H1 (cell line): ENCODE measurements around the gene NAXE. TPM values are rescaled to one million over a fixed set of nuclear protein-coding genes. Genes with fewer than 3 reads are reported as not detected.

ENCODE experiments used
- CEBPB ChIP-seq: IDR thresholded peaks from 2 replicates; pipeline ENCODE4 v1.6.1; 2012; ENCODE audit warnings: low read depth, low read length
- EGR1 ChIP-seq: IDR thresholded peaks from 2 replicates; pipeline ENCODE4 v1.6.1; 2011; ENCODE audit warnings: low read depth, low read length, borderline replicate concordance
- KDM4A ChIP-seq: IDR thresholded peaks from one replicate; pipeline ENCODE4 v1.7.1; 2012; ENCODE audit warnings: low read depth, mild to moderate bottlenecking, moderate library complexity, low read length, inconsistent platforms; ENCODE audit not compliant: severe bottlenecking
- MAFK ChIP-seq: IDR thresholded peaks from 2 replicates; pipeline ENCODE4 v1.6.1; 2012; ENCODE audit warnings: low read depth, mild to moderate bottlenecking, improper control_type of control experiment, low read length
- RFX5 ChIP-seq: IDR thresholded peaks from 2 replicates; pipeline ENCODE4 v1.6.1; 2011; ENCODE audit warnings: low read depth, low read length, improper control_type of control experiment, borderline replicate concordance
- RXRA ChIP-seq: IDR thresholded peaks from 2 replicates; pipeline ENCODE4 v1.6.1; 2011; ENCODE audit warnings: low read depth, mild to moderate bottlenecking, low read length, moderate library complexity; ENCODE audit not compliant: insufficient read depth
- SP4 ChIP-seq: IDR thresholded peaks from 2 replicates; pipeline ENCODE4 v1.6.1; 2012; ENCODE audit warnings: low read length, inconsistent platforms
- SUZ12 ChIP-seq: fragments of 200-600 bp; sonication (generic); IDR thresholded peaks from 2 replicates; pipeline ENCODE4 v1.6.1; 2012; ENCODE audit warnings: mild to moderate bottlenecking, inconsistent platforms, low read length, moderate library complexity, mixed read lengths
- TEAD4 ChIP-seq: IDR thresholded peaks from 2 replicates; pipeline ENCODE4 v1.6.1; 2012; ENCODE audit warnings: low read depth, low read length, inconsistent platforms, mixed read lengths
- polyA plus RNA-seq, 7 experiments: library from polyadenylated mRNA; depleted of rRNA in 3 of 7; stranded (reverse) in 5 of 7; unstranded in 2 of 7; fragments of >200 nt in 5 of 7; fragments of 200-250 nt in 2 of 7; gene quantifications; 1 replicate in 5 of 7; 2 replicates in 1 of 7; 4 replicates in 1 of 7; pipeline versions ENCODE4 v1.2.1 to v1.2.3, GENCODE V29; 2011 to 2013; ENCODE audit warnings: missing spikeins in 2 of 7, mixed read lengths in 2 of 7
- total RNA-seq: library from RNA; stranded (reverse); fragmentation: NEBNext Ultra II Directional; extraction: Animal tissue kit (Norgen Biotek cat#: 25700); gene quantifications from 2 replicates; pipeline ENCODE4 v1.2.1, GENCODE V29; 2021
- TF ChIP-seq, protein P1 (sequence below): fragments of 300-600 bp; sonication (generic); IDR thresholded peaks from 2 replicates; pipeline ENCODE4 v1.7.1; 2012; ENCODE audit warnings: low read length, moderate library complexity, mild to moderate bottlenecking, inconsistent platforms; ENCODE audit not compliant: insufficient replicate concordance

NAXE gene
- total and polyA plus RNA-seq, 2 of the 8 experiments (the other 6 are each of a cell fraction or from before 2014, with no cell fraction given), result 73.1 to 74.3 TPM

DNA sequence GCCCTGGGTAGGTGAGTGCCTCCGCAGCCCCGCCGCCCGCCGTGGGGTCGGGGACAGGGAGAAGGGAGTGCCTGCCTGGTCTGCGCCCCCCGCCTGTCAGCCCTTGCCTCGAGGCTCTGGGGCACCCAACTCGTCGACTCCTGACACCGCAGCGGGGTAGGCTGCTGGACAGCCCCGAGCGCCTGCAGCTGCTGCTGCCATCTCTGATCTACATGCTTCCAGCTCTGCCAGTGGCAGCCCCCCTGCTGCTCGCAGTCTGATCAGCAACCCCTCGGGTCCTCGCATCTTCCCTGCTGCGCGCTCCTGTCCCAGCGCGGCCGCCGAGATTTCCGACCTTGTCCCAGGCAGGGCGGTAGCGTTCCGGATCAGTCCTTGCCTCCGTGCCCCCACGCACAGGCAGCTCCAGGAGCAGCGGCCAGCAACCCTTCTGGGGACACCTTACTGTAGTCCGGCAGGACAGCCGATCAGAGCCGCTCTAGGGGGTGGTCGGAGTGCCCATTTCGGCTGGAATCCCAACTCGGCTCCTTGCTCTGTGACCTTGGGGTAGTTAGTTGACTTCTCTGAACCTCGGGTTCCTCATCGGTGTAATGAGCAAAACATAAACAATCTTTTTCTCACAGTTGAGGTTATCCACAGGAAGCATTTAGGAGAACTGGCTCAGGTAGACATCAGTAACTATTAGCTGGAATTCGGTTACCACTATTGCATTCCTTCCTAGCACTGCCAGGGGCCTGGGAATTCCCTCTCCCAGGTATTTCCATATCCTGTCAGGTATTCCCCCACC, 50.9 kb downstream of the NAXE start (continued):
- TF ChIP-seq, protein P1, sequence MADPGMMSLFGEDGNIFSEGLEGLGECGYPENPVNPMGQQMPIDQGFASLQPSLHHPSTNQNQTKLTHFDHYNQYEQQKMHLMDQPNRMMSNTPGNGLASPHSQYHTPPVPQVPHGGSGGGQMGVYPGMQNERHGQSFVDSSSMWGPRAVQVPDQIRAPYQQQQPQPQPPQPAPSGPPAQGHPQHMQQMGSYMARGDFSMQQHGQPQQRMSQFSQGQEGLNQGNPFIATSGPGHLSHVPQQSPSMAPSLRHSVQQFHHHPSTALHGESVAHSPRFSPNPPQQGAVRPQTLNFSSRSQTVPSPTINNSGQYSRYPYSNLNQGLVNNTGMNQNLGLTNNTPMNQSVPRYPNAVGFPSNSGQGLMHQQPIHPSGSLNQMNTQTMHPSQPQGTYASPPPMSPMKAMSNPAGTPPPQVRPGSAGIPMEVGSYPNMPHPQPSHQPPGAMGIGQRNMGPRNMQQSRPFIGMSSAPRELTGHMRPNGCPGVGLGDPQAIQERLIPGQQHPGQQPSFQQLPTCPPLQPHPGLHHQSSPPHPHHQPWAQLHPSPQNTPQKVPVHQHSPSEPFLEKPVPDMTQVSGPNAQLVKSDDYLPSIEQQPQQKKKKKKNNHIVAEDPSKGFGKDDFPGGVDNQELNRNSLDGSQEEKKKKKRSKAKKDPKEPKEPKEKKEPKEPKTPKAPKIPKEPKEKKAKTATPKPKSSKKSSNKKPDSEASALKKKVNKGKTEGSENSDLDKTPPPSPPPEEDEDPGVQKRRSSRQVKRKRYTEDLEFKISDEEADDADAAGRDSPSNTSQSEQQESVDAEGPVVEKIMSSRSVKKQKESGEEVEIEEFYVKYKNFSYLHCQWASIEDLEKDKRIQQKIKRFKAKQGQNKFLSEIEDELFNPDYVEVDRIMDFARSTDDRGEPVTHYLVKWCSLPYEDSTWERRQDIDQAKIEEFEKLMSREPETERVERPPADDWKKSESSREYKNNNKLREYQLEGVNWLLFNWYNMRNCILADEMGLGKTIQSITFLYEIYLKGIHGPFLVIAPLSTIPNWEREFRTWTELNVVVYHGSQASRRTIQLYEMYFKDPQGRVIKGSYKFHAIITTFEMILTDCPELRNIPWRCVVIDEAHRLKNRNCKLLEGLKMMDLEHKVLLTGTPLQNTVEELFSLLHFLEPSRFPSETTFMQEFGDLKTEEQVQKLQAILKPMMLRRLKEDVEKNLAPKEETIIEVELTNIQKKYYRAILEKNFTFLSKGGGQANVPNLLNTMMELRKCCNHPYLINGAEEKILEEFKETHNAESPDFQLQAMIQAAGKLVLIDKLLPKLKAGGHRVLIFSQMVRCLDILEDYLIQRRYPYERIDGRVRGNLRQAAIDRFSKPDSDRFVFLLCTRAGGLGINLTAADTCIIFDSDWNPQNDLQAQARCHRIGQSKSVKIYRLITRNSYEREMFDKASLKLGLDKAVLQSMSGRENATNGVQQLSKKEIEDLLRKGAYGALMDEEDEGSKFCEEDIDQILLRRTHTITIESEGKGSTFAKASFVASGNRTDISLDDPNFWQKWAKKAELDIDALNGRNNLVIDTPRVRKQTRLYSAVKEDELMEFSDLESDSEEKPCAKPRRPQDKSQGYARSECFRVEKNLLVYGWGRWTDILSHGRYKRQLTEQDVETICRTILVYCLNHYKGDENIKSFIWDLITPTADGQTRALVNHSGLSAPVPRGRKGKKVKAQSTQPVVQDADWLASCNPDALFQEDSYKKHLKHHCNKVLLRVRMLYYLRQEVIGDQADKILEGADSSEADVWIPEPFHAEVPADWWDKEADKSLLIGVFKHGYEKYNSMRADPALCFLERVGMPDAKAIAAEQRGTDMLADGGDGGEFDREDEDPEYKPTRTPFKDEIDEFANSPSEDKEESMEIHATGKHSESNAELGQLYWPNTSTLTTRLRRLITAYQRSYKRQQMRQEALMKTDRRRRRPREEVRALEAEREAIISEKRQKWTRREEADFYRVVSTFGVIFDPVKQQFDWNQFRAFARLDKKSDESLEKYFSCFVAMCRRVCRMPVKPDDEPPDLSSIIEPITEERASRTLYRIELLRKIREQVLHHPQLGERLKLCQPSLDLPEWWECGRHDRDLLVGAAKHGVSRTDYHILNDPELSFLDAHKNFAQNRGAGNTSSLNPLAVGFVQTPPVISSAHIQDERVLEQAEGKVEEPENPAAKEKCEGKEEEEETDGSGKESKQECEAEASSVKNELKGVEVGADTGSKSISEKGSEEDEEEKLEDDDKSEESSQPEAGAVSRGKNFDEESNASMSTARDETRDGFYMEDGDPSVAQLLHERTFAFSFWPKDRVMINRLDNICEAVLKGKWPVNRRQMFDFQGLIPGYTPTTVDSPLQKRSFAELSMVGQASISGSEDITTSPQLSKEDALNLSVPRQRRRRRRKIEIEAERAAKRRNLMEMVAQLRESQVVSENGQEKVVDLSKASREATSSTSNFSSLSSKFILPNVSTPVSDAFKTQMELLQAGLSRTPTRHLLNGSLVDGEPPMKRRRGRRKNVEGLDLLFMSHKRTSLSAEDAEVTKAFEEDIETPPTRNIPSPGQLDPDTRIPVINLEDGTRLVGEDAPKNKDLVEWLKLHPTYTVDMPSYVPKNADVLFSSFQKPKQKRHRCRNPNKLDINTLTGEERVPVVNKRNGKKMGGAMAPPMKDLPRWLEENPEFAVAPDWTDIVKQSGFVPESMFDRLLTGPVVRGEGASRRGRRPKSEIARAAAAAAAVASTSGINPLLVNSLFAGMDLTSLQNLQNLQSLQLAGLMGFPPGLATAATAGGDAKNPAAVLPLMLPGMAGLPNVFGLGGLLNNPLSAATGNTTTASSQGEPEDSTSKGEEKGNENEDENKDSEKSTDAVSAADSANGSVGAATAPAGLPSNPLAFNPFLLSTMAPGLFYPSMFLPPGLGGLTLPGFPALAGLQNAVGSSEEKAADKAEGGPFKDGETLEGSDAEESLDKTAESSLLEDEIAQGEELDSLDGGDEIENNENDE, result no peak
- no peak for TF ChIP-seq MAFK
- TF ChIP-seq SUZ12, result peak; percentile 72
- peak; percentile 70; the same call in 1 of the 2 replicates for TF ChIP-seq TEAD4
- no peak for TF ChIP-seq CEBPB
- no peak for TF ChIP-seq KDM4A
- TF ChIP-seq RFX5, result no peak
- TF ChIP-seq RXRA, result no peak
- TF ChIP-seq SP4, result no peak
- no peak for TF ChIP-seq EGR1
